CD4-positive, alpha-beta T cell (primary cell): ENCODE results near the gene GFM1. TPM values are rescaled to one million over a fixed set of nuclear protein-coding genes. Genes with fewer than 3 reads are reported as not detected.

Experiments
- ATAC-seq: fragments of 200-7000 bp; cut with Tn5 transposase; one replicate; pipeline ENCODE4 v1.10.0; 2022; ENCODE audit warnings: mild to moderate bottlenecking; ENCODE audit not compliant: poor library complexity
- CTCF ChIA-PET: fragments of 350-600 bp; sonication (Branson Sonifier 250); formaldehyde crosslinking; loops from one replicate; lab custom pipeline; 2021; ENCODE audit warnings: antibody characterized with exemption, inconsistent platforms; lab: Charles Lee
- POLR2A ChIA-PET: fragments of 350-600 bp; sonication (Branson Sonifier 250); formaldehyde crosslinking; loops from one replicate; lab custom pipeline; 2021; ENCODE audit warnings: antibody characterized with exemption, inconsistent platforms; lab: Charles Lee
- DNase-seq, 14 experiments: peaks; one replicate each; pipeline ENCODE4 v3.0.0-alpha.2; 2013 to 2020; ENCODE audit warnings: mixed read lengths in 2 of 14
- H3K27ac ChIP-seq, 2 donors: one replicate each; pipeline versions ENCODE4 v1.5.1 to v1.7.0; 2013; ENCODE audit warnings: low read length in 2 of 2, low read depth in 1 of 2, mild to moderate bottlenecking in 1 of 2
- H3K27me3 ChIP-seq, 2 experiments: 1 replicate in 1 of 2; 2 replicates in 1 of 2; pipeline versions ENCODE4 v1.6.1 to v1.7.0; 2013; ENCODE audit warnings: low read length in 2 of 2, control low read depth in 1 of 2, mild to moderate bottlenecking in 1 of 2, moderate library complexity in 1 of 2; ENCODE audit not compliant: insufficient read depth in 2 of 2, control insufficient read depth in 1 of 2
- H3K36me3 ChIP-seq: one replicate; pipeline ENCODE4 v1.6.1; 2013; ENCODE audit warnings: low read length, control low read depth; ENCODE audit not compliant: insufficient read depth
- H3K4me1 ChIP-seq: one replicate; pipeline ENCODE4 v1.6.1; 2013; ENCODE audit warnings: low read length, control low read depth; ENCODE audit not compliant: insufficient read depth
- H3K4me3 ChIP-seq: one replicate; pipeline ENCODE4 v1.5.1; 2013; ENCODE audit warnings: mild to moderate bottlenecking, low read length, moderate library complexity
- H3K9me3 ChIP-seq, 2 experiments: 1 replicate in 1 of 2; 2 replicates in 1 of 2; pipeline versions ENCODE4 v1.6.1 to v1.7.0; 2013; ENCODE audit warnings: low read length in 2 of 2, mild to moderate bottlenecking in 2 of 2, control low read depth in 1 of 2, moderate library complexity in 1 of 2; ENCODE audit not compliant: control insufficient read depth in 1 of 2, insufficient read depth in 1 of 2
- H3K27ac Mint-ChIP-seq: one replicate; pipeline ENCODE4 v1.8.0; 2020; ENCODE audit warnings: mixed read lengths
- H3K27me3 Mint-ChIP-seq: one replicate; pipeline ENCODE4 v1.8.0; 2021; ENCODE audit warnings: mixed read lengths
- H3K36me3 Mint-ChIP-seq: one replicate; pipeline ENCODE4 v1.8.0; 2021; ENCODE audit warnings: low read depth, mixed read lengths
- H3K4me1 Mint-ChIP-seq: one replicate; pipeline ENCODE4 v1.8.0; 2021; ENCODE audit warnings: low read depth, mixed read lengths
- H3K4me3 Mint-ChIP-seq: one replicate; pipeline ENCODE4 v1.8.0; 2020; ENCODE audit warnings: mild to moderate bottlenecking, mixed read lengths
- H3K9me3 Mint-ChIP-seq: one replicate; pipeline ENCODE4 v1.8.0; 2020; ENCODE audit warnings: mixed read lengths
- intact Hi-C, 2 experiments: fragments of 100-400 bp; cut with DNase I in 1 of 2; cut with micrococcal nuclease in 1 of 2; formaldehyde crosslinking; loops; one replicate each; pipeline versions ENCODE4 v1.15.1 to v1.9.0; 2023 to 2025; cut with DNase I, micrococcal nuclease
- total RNA-seq, 174 experiments: library from RNA in 2 of 174; stranded (reverse) in 2 of 174; gene quantifications; one replicate each; pipeline ENCODE4 v1.2.3 and lab custom pipeline; 2021 to 2026
- TF ChIP-seq, protein P1 (sequence below): fragments of 200-600 bp; IDR thresholded peaks from one replicate; pipeline ENCODE4 v1.8.0; 2022; ENCODE audit warnings: antibody characterized with exemption, mild to moderate bottlenecking

The GFM1 gene
- total RNA-seq, 2 experiments from 2014 or later: 27.5 to 29.4 TPM

DNA sequence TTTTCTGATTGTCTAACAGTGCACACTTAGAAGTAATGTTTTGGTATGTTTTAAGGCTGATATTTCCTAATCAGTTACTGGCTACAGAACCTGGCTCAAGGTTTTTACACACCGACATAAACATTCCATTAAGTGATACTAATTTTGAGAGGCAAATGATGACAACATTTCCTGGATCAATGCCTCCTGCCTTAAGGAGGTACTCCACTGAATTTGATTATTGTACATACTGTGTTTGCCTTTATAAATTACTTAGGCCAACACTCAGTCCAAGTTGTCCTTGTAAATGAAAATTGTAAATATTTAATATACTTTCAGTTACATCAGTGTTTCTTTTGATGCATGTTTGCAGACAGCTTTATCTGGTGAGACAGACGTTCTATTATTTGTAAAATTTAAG, 52.3 kb downstream of the GFM1 start:
- Mint-ChIP-seq H3K27ac (no peak overlapping the region), H3K4me1 (peaks cover 7% of the 10 kb centered on the region), H3K9me3 (no peaks in the 10 kb centered on the region), H3K36me3 (peaks cover 66% of the 10 kb centered on the region), H3K4me3 (no peak overlapping the region), H3K27me3 (no peaks in the 10 kb centered on the region)
- ATAC-seq (no peak), DNase-seq (no peak)
- Histone ChIP-seq H3K27ac (no peak overlapping the region), H3K36me3 (peaks cover 23% of the 10 kb centered on the region), H3K9me3 (no peaks in the 10 kb centered on the region), H3K4me1 (no peaks in the 10 kb centered on the region), H3K27me3 (no peaks in the 10 kb centered on the region), H3K4me3 (no peak overlapping the region)
- ChIA-PET CTCF (interaction anchor here (1.4 kb wide), 1 partner anchor 13 kb away, joined by 3 read pairs; no protein-coding TSS in a partner anchor), POLR2A (no interaction called here)
- intact Hi-C loops: no loop called here
- TF ChIP-seq, protein P1, sequence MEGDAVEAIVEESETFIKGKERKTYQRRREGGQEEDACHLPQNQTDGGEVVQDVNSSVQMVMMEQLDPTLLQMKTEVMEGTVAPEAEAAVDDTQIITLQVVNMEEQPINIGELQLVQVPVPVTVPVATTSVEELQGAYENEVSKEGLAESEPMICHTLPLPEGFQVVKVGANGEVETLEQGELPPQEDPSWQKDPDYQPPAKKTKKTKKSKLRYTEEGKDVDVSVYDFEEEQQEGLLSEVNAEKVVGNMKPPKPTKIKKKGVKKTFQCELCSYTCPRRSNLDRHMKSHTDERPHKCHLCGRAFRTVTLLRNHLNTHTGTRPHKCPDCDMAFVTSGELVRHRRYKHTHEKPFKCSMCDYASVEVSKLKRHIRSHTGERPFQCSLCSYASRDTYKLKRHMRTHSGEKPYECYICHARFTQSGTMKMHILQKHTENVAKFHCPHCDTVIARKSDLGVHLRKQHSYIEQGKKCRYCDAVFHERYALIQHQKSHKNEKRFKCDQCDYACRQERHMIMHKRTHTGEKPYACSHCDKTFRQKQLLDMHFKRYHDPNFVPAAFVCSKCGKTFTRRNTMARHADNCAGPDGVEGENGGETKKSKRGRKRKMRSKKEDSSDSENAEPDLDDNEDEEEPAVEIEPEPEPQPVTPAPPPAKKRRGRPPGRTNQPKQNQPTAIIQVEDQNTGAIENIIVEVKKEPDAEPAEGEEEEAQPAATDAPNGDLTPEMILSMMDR: no peak

DNA sequence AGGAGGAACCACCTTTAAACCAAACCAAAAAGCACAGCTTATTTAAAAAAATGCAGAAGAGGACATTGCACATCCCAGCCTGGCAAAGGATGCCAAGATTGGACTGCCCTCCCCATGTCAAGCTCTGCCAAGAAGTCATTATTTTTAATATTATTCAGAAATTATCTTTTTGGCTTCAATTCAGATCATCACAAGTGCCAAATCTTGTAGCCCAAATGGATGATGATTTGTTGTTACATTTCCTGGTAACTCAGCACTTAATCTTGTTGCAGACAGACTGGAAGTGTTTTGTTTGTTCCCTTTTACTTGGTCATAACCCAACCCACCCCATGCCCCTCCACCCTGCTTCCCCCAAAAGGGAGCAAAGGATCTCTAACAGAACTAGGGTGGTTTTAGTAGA, 56.2 kb downstream of the GFM1 start:
- Histone ChIP-seq H3K27me3 (no peaks in the 10 kb centered on the region), H3K4me1 (no peaks in the 10 kb centered on the region), H3K36me3 (no peaks in the 10 kb centered on the region), H3K27ac (no peak overlapping the region), H3K4me3 (no peak overlapping the region), H3K9me3 (no peaks in the 10 kb centered on the region)
- TF ChIP-seq, protein P1: no peak
- Mint-ChIP-seq H3K4me3 (no peak overlapping the region), H3K27me3 (no peaks in the 10 kb centered on the region), H3K27ac (no peak overlapping the region), H3K9me3 (no peaks in the 10 kb centered on the region), H3K4me1 (peaks cover 22% of the 10 kb centered on the region), H3K36me3 (peaks cover 60% of the 10 kb centered on the region)
- ATAC-seq (no peak), DNase-seq (no peak)
- CTCF ChIA-PET: interaction anchor here (1.5 kb wide), 1 partner anchor 9 kb away, joined by 3 read pairs; no protein-coding TSS in a partner anchor
- POLR2A ChIA-PET: interaction anchor here (0.9 kb wide), 1 partner anchor 101 kb away, joined by 3 read pairs; the partner anchor contains the start of gene MFSD1
- intact Hi-C loops: no loop called here

DNA sequence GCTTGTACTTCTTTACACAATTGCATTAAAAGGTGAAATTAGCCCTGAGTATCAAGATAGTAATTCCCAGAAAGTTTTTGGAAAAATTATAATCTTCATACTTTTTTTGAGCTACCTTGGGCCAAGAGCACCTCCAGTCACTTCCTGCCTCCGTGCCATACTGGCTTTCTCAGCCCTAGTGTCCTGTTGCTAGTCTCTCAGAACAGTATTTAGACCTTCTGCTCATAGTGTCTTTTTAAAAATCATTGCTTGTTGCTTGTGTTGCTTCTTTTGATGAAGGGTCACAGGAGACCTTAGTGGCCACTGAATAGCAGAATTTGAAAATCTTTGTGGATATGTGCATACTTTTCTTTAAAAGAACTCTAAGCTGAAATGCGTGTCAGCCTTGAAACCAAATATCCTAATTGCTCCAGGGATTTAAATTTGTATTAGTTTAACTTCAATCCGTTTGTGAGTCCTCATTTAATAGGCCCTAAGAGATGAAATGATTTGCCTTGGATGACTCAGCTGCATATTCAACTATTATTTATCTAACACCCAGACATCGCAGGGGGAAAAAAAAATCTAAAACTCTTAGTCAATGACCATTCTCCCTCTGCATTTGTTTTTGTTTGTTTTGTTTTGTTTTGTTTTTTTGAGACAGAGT, 57.2 kb downstream of the GFM1 start:
- CTCF ChIA-PET: interaction anchor here (1.5 kb wide), 1 partner anchor 10 kb away, joined by 3 read pairs; no protein-coding TSS in a partner anchor
- ATAC-seq: no peak

More for the DNA sequence above, 57.2 kb downstream of the GFM1 start:
- Mint-ChIP-seq H3K9me3 (no peaks in the 10 kb centered on the region), H3K36me3 (peaks cover 66% of the 10 kb centered on the region), H3K27me3 (no peaks in the 10 kb centered on the region), H3K27ac (no peak overlapping the region), H3K4me3 (no peak overlapping the region), H3K4me1 (peaks cover 22% of the 10 kb centered on the region)
- Histone ChIP-seq H3K27me3 (no peaks in the 10 kb centered on the region), H3K4me3 (no peak overlapping the region), H3K9me3 (no peaks in the 10 kb centered on the region), H3K27ac (no peak overlapping the region), H3K36me3 (peaks cover 2% of the 10 kb centered on the region), H3K4me1 (no peaks in the 10 kb centered on the region)
- POLR2A ChIA-PET: interaction anchor here (0.9 kb wide), 1 partner anchor 100 kb away, joined by 3 read pairs; the partner anchor contains the start of gene MFSD1
- intact Hi-C loops: no loop called here
- DNase-seq: no peak
- TF ChIP-seq, protein P1: no peak
